Measurements from ENCODE around the gene SMARCA2.

The SMARCA2 gene

GRCh38 chr9:2140600-2141223 is 125.6 kb downstream of the SMARCA2 start:
- DNase-seq, result no peak
- TF ChIP-seq GATA1 (IDR thresholded peaks at IDR 0.05; ENCODE audit: low read depth, low read length) (no peak), POLR2A (IDR thresholded peaks at IDR 0.05; ENCODE audit: low read length) (no peak)

GRCh38 chr9:2142212-2142611 is 127.1 kb downstream of the SMARCA2 start:
- DNase-seq, result no peak
- TF ChIP-seq GATA1 (IDR thresholded peaks at IDR 0.05; ENCODE audit: low read depth, low read length), result no peak
- TF ChIP-seq POLR2A (IDR thresholded peaks at IDR 0.05; ENCODE audit: low read length), result no peak

- TF ChIP-seq GATA1 (IDR thresholded peaks at IDR 0.05; ENCODE audit: low read depth, low read length) (no peak), POLR2A (IDR thresholded peaks at IDR 0.05; ENCODE audit: low read length) (no peak)
Measured at GRCh38 chr9:2144619-2145018, 129.5 kb downstream of the SMARCA2 start.

GRCh38 chr9:2145746-2146145 is 130.6 kb downstream of the SMARCA2 start:
- TF ChIP-seq POLR2A (IDR thresholded peaks at IDR 0.05; ENCODE audit: low read length), result no peak
- no peak for TF ChIP-seq GATA1 (IDR thresholded peaks at IDR 0.05; ENCODE audit: low read depth, low read length)
- no peak for DNase-seq

More at GRCh38 chr9:2144619-2145018, 129.5 kb downstream of the SMARCA2 start:
- no peak for DNase-seq

GRCh38 chr9:2146700-2147099 is 131.6 kb downstream of the SMARCA2 start:
- DNase-seq, result peak; percentile 27 to 33

- TF ChIP-seq GATA1 (IDR thresholded peaks at IDR 0.05; ENCODE audit: low read depth, low read length) (no peak), POLR2A (IDR thresholded peaks at IDR 0.05; ENCODE audit: low read length) (no peak)
- no peak for DNase-seq
Measured at GRCh38 chr9:2150338-2150737, 135.2 kb downstream of the SMARCA2 start.

GRCh38 chr9:2151171-2151570 is 136.0 kb downstream of the SMARCA2 start:
- TF ChIP-seq GATA1 (IDR thresholded peaks at IDR 0.05; ENCODE audit: low read depth, low read length) (no peak), POLR2A (IDR thresholded peaks at IDR 0.05; ENCODE audit: low read length) (no peak)
- DNase-seq, result no peak

GRCh38 chr9:2152966-2153629 is 138.0 kb downstream of the SMARCA2 start:
- DNase-seq, result no peak
- TF ChIP-seq POLR2A (IDR thresholded peaks at IDR 0.05; ENCODE audit: low read length), result no peak
- no peak for TF ChIP-seq GATA1 (IDR thresholded peaks at IDR 0.05; ENCODE audit: low read depth, low read length)

GRCh38 chr9:2153630-2154217 is 138.6 kb downstream of the SMARCA2 start:
- DNase-seq, result no peak
- TF ChIP-seq GATA1 (IDR thresholded peaks at IDR 0.05; ENCODE audit: low read depth, low read length) (no peak), POLR2A (IDR thresholded peaks at IDR 0.05; ENCODE audit: low read length) (no peak)

- TF ChIP-seq GATA1 (IDR thresholded peaks at IDR 0.05; ENCODE audit: low read depth, low read length), result no peak
- TF ChIP-seq POLR2A (IDR thresholded peaks at IDR 0.05; ENCODE audit: low read length), result no peak
- no peak for DNase-seq
Measured at GRCh38 chr9:2154731-2155130, 139.6 kb downstream of the SMARCA2 start.

- no peak for DNase-seq
- TF ChIP-seq POLR2A (IDR thresholded peaks at IDR 0.05; ENCODE audit: low read length) (no peak), GATA1 (IDR thresholded peaks at IDR 0.05; ENCODE audit: low read depth, low read length) (no peak)
Measured at GRCh38 chr9:2155966-2156365, 140.8 kb downstream of the SMARCA2 start.

GRCh38 chr9:2157277-2158110 is 142.3 kb downstream of the SMARCA2 start:
- peak; percentile 21 to 45 for DNase-seq
- no peak for TF ChIP-seq GATA1 (IDR thresholded peaks at IDR 0.05; ENCODE audit: low read depth, low read length)
- TF ChIP-seq POLR2A (IDR thresholded peaks at IDR 0.05; ENCODE audit: low read length), result no peak

- TF ChIP-seq POLR2A (IDR thresholded peaks at IDR 0.05; ENCODE audit: low read length) (no peak), GATA1 (IDR thresholded peaks at IDR 0.05; ENCODE audit: low read depth, low read length) (no peak)
- DNase-seq, result peak; percentile 22
Measured at GRCh38 chr9:2158111-2158610, 143.0 kb downstream of the SMARCA2 start.

Data from erythroblast (primary cell).